ENCODE data around the gene ANO2. TPM values are rescaled to one million over a fixed set of nuclear protein-coding genes. Genes with fewer than 3 reads are reported as not detected.
"Not testable (repeated sequence)": the region's sequence is repeated elsewhere in the genome, so short reads cannot be mapped to it uniquely, and the experiment has no call there.

Gene ANO2
- total RNA-seq, 1 donor from 2014 or later: 2.6 TPM

- H3K27me3 Mint-ChIP-seq: peaks cover 38% of the 10 kb centered on the region
- no peak overlapping the region for H3K27ac Mint-ChIP-seq
- H3K36me3 Mint-ChIP-seq: no peaks in the 10 kb centered on the region
- no peak overlapping the region for H3K4me3 Mint-ChIP-seq
- H3K4me1 Mint-ChIP-seq (ENCODE audit: unreplicated experiment): no peaks in the 10 kb centered on the region
- no peak for DNase-seq (ENCODE audit: extremely low spot score, unreplicated experiment)
- no peaks in the 10 kb centered on the region for H3K9me3 Mint-ChIP-seq
- TF ChIP-seq CTCF (conservative IDR thresholded peaks at IDR 0.05): no peak
Measured at GRCh38 chr12:5830111-5830510, 114.9 kb downstream of the ANO2 start.

DNA sequence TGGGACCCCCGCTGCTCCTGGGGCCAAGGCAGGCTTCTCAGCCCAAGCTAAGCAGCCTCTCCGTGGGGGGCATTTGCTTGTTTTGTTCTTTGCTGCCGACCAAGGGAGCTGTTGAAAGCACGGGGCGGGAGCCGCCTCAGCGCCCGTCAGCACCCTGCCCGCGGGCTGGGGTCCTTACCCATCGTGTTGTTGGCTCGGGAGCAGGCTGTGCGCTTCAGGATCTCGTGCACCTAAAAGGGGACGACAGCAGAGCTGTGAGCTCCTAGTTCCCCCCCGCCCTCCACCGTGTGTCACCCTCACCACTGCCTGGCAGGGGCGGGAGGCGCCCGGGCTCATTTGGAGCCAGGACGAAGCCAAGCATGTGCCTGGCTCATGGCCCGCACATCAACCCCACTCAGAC is 117.5 kb downstream of the ANO2 start:
- DNase-seq (ENCODE audit: extremely low spot score, unreplicated experiment): no peak
- H3K36me3 Mint-ChIP-seq: peaks cover 14% of the 10 kb centered on the region
- H3K9me3 Mint-ChIP-seq: no peaks in the 10 kb centered on the region
- H3K27me3 Mint-ChIP-seq: peaks cover 21% of the 10 kb centered on the region
- TF ChIP-seq CTCF (conservative IDR thresholded peaks at IDR 0.05): no peak
- no peaks in the 10 kb centered on the region for H3K4me1 Mint-ChIP-seq (ENCODE audit: unreplicated experiment)
- H3K27ac Mint-ChIP-seq: no peak overlapping the region
- no peak overlapping the region for H3K4me3 Mint-ChIP-seq

- H3K4me1 Mint-ChIP-seq (ENCODE audit: unreplicated experiment); DNase-seq (ENCODE audit: extremely low spot score, unreplicated experiment); H3K4me3 Mint-ChIP-seq; H3K27ac Mint-ChIP-seq; H3K9me3 Mint-ChIP-seq: not testable (repeated sequence)
- Mint-ChIP-seq H3K36me3 (peaks cover 19% of the 10 kb centered on the region), H3K27me3 (peaks cover 12% of the 10 kb centered on the region)
Measured at GRCh38 chr12:5825761-5826160, 119.3 kb downstream of the ANO2 start.

GRCh38 chr12:5818877-5819276 is 126.2 kb downstream of the ANO2 start:
- not testable (repeated sequence) for H3K4me1 Mint-ChIP-seq (ENCODE audit: unreplicated experiment); H3K9me3 Mint-ChIP-seq; H3K4me3 Mint-ChIP-seq; H3K27ac Mint-ChIP-seq; DNase-seq (ENCODE audit: extremely low spot score, unreplicated experiment)
- H3K36me3 Mint-ChIP-seq: peaks cover 18% of the 10 kb centered on the region
- H3K27me3 Mint-ChIP-seq: peaks cover 27% of the 10 kb centered on the region

GRCh38 chr12:5817246-5817645 is 127.8 kb downstream of the ANO2 start:
- H3K36me3 Mint-ChIP-seq: peaks cover 10% of the 10 kb centered on the region
- no peaks in the 10 kb centered on the region for H3K4me1 Mint-ChIP-seq (ENCODE audit: unreplicated experiment)
- H3K9me3 Mint-ChIP-seq: peaks cover 4% of the 10 kb centered on the region
- no peak for TF ChIP-seq CTCF (conservative IDR thresholded peaks at IDR 0.05)
- peaks cover 35% of the 10 kb centered on the region for H3K27me3 Mint-ChIP-seq
- DNase-seq (ENCODE audit: extremely low spot score, unreplicated experiment): no peak
- H3K4me3 Mint-ChIP-seq: no peak overlapping the region
- no peak overlapping the region for H3K27ac Mint-ChIP-seq

- DNase-seq (ENCODE audit: extremely low spot score, unreplicated experiment): no peak
- Mint-ChIP-seq H3K27ac (no peak overlapping the region), H3K9me3 (no peaks in the 10 kb centered on the region), H3K27me3 (peaks cover 50% of the 10 kb centered on the region), H3K4me3 (no peak overlapping the region), H3K4me1 (ENCODE audit: unreplicated experiment) (peaks cover 5% of the 10 kb centered on the region), H3K36me3 (peaks cover 5% of the 10 kb centered on the region)
- no peak for TF ChIP-seq CTCF (conservative IDR thresholded peaks at IDR 0.05)
Measured at GRCh38 chr12:5809586-5809985, 135.5 kb downstream of the ANO2 start.

- no peak for DNase-seq (ENCODE audit: extremely low spot score, unreplicated experiment)
- Mint-ChIP-seq H3K27me3 (peaks cover 50% of the 10 kb centered on the region), H3K4me3 (no peak overlapping the region), H3K9me3 (no peaks in the 10 kb centered on the region), H3K36me3 (peaks cover 5% of the 10 kb centered on the region), H3K4me1 (ENCODE audit: unreplicated experiment) (peaks cover 5% of the 10 kb centered on the region), H3K27ac (no peak overlapping the region)
- no peak for TF ChIP-seq CTCF (conservative IDR thresholded peaks at IDR 0.05)
Measured at GRCh38 chr12:5808981-5809380, 136.1 kb downstream of the ANO2 start.

All from type B pancreatic cell (in vitro differentiated cells).